HG03175 (cell line): Measurements from ENCODE around the gene ALDH2.
"Not testable (repeated sequence)": the region's sequence is repeated elsewhere in the genome, so short reads cannot be mapped to it uniquely, and the experiment has no call there.

Experiments used
- ATAC-seq: cut with Tn5 transposase; IDR thresholded peaks from one replicate; pipeline ENCODE4 v1.9.1; 2021; ENCODE audit warnings: mild to moderate bottlenecking, moderate library complexity; ENCODE audit not compliant: unreplicated experiment

The ALDH2 gene

DNA sequence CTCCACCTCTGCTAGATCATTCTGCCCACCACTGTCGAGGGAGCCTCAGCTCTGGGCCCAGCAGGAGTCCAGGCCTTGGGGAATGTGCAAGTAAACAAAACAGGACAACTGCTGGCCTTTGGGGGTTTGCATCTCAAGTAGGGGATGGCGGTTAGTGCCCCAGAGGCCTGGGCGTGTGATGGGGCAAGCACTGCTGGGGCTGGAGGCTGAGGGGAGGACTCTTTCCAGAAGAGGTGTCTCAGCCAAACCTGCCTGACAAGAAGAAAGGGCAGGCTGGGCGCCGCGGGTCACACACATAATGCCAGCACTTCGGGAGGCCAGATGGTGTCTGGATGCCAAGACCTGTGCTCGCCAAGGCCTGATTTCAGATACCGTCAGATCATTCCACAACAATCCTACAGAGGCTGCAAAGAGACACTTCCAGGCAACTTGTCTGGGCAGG lies 8.6 kb upstream of the ALDH2 start:
- ATAC-seq: no peak

DNA sequence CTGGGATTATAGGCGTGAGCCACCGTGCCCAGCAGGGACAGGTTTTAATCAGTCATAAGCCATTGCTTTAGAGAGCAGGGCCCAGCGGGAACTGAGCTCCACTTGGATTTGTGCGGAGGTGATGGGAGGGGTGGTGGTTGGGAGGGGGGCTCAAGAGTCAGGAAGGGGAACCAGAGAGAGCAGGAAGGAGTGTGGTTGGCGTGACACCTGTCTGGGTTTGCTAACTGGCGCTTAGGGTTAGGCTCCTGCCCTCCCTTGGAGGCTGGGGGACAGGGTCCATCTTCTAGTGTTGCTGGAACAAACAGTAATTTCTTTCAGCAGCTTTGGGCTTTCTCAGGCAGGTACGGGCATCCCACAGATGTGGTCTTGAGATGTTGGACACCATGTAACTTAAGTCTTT lies 7.5 kb upstream of the ALDH2 start:
- ATAC-seq: no peak

DNA sequence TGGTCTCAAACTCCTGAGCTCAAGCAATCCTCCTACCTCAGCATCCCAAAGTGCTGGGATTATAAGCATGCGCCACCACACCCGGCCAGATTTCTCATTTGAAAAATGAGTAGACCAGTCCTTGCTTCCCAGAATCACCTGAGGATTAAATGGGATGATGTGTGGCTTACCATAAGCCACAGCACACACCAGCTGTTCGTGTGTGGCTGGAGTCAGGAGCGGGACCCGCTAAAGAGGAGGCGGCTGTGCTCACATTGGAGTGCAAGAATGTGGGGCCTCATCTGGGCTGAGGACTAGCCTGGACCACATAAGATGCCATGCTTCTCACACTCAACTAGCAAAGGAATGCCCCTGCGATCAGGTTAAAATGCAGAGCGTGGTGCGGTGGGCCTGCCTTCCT lies 6.7 kb upstream of the ALDH2 start:
- ATAC-seq: no peak

DNA sequence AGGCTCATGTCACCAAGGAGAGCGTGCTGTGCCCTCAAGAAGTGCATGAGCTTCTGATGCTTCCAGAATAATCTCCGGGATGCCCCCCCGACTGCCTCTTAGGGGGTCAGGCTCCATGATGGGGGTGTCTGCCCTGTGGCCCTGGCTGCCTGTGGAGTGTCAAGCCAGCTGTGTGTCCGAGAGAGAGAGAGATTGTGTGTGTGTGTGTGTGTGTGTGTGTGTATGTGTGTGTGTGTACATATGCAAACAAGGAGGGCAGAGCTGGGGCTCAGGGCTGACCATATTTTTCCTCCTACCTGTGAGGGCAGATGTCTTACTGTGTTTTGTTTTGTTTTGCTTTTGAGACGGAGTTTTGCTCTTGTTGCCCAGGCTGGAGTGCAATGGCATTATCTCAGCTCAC lies 5.6 kb upstream of the ALDH2 start:
- no peak for ATAC-seq

DNA sequence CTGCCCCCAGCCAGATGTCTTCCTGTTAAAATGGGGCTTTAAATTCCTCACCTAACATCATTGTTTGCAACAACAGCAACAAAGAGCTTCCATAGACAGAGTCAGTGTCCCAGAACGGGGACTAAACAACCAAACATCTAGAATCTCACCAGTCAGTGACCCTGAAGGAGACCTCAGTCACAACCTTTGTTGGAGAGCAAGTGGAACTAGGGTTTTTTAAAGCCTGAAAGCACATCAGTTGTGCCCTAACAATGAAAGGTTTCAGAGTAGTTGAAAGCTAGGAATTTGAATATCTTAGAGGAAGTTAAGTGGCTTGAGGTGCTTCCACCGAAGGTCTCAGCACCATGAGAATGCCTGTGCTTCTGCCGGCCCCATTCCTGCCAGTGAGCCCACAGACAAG lies 5.0 kb upstream of the ALDH2 start:
- ATAC-seq: no peak

DNA sequence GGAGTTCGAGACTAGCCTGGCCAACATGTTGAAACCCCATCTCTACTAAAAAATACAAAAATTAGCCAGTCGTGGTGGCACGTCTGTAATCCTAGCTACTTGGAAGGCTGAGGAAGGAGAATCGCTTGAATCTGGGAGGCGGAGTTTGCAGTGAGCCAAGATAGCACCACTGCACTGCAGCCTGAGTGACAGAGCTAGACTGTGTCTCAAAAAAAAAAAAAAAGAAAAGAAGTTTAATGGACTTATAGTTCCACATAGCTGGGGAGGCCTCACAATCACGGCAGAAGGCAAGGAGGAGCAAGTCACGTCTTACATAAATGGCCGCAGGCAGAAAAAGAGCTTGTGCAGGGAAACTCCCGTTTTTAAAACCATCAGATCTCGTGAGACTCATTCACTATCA lies 3.2 kb upstream of the ALDH2 start:
- not testable (repeated sequence) for ATAC-seq

DNA sequence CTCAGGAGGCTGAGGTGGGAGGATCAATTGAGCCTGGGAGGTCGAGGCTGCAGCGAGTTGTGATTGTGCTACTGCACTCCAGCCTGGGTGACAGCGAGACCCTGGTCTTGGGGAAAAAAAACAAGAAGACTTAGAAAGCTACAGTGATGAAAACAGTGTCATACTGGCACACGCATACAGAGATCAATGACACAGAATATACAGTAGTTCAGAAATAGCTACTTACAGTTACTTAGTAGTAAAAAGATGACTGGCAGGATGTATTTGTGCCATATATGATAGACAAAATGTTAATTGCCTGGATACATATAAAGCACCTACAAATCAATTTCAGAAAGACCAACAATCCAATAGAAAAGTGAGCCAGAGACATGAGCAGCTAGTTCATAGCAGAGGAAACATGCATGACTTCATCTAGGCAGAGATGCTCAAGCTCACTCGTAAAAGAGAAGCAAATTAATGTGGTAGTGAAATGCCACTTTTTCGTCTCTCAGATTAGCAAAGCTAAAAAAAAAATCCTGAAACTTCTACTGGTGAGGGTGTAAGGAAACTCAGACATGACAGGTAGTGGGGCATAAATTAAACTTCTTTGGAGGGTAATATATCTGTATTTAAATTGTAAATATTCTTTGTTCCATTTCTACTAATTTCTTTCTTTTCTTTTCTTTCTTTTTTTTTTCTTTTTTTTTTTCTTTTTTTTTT lies 2.5 kb upstream of the ALDH2 start:
- peak; percentile 39 for ATAC-seq

DNA sequence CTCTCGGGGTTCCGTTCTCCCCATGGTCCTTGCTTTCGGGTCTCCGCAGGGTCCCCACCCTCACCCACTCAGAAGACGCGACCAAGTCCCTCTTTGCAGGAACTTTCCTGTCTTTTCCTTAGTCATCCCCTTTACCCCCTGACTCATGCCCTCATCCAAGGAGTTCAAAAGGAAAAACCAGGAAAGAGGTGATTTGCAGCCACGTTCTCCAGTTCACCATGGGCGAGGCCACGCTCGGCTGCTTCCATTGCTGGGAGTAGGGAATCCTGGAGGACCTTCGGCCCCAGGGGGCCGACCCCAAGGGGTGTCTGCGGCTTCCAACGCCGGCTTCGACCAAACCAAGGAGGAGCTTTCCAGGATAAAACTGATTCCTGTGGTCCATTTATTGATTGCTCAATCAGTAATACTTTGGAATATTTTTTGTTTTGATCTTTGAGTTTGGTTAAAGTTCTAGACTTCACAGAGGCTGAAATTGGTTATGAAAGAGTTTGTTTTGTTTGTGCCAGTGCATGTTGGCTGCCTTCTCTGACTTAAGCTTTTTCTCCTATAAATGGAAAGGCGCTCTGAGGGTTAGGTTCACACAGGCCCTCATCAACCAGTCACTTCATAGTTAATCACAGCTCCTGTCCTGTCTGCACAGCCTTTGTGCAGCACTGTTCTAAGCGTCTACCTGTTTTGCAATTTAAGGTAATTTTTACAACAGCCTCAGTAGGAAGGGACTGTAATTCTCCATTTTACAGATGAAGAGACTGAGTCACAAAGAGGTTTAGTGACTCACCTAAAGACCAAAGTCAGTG lies 827 bp downstream of the ALDH2 start:
- no peak for ATAC-seq

DNA sequence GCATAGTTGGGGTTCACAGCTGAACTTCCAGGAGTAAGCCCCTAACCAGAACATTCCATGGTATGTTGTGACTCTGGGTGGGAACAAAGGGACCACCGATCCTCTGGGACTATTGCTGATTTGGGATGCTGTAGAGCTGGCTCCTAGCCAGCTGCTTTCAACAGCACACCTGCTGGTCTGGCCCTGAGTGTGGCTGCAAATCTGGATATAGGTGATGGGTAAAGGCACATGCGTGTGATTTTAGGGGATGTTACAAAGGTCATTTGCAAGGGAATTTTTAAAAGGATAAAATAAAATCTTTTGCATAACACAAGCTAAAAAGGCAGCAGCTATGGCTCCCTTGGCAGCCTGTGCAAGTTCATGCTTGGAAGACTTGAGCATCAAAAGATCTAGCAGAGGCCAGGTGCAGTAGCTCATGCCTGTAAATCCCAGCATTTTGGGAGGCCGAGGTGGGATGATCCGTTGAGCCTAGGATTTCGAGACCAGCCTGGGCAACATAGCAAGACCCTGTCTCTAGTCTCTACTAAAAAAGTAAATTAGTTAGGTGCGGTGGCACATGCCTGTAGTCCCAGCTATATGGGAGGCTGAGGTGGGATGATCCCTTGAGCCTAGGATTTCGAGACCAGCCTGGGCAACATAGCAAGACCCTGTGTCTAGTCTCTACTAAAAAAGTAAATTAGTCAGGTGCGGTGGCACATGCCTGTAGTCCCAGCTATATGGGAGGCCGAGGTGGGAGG lies 1.6 kb downstream of the ALDH2 start:
- no peak for ATAC-seq

DNA sequence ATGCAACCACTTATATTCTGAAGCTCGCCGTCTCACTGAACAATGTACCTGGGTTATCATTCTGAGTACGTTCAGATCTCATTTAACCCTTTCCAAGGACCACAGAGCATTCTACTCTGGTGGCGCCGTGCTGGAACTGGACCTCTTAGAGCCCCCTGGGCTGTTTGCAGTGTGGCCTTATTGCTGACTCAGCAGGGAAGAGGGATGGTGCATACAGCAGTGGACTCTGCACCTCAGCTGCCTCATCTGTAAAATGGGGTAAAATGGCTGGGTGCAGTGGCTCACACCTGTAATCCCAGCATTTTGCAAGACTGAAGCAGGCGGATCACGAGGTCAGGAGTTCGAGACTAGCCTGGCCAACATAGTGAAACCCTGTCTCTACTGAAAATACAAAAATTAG lies 2.9 kb downstream of the ALDH2 start:
- no peak for ATAC-seq

DNA sequence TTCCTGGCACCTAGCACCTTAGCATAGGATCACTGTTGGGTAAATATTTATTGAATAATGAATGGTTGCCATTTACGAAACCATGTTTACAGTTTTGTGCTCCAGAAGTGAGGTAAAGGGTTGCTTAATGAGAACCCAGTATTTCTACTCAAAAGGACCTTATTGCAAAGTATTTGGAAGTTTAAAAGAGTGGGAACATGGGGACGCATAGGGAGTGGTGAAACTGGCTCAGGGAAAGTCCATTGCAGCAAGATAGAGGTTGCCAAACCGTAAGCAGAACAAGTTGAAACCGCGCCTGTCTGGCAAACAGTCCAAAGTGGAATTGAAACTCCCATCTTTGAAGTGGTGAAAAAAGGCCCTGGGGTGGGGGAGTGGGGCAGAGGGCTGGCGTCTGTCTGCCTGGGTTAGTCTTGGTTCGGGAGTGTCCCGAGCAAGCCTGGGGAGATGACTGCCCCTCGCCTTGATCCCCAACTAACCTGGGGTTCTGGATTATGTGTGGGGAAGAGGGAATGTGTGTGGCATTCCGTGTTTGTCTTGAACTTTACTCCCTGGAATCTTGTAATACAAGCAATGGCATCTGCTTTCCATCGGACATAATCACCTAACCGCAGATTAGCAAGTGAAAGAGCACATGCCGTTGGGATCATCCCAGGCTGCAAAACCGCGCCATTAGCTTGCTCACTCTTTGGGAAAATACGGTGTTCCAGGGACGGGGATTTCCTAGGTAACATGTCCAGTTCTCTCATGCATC lies 7.2 kb downstream of the ALDH2 start:
- no peak for ATAC-seq

DNA sequence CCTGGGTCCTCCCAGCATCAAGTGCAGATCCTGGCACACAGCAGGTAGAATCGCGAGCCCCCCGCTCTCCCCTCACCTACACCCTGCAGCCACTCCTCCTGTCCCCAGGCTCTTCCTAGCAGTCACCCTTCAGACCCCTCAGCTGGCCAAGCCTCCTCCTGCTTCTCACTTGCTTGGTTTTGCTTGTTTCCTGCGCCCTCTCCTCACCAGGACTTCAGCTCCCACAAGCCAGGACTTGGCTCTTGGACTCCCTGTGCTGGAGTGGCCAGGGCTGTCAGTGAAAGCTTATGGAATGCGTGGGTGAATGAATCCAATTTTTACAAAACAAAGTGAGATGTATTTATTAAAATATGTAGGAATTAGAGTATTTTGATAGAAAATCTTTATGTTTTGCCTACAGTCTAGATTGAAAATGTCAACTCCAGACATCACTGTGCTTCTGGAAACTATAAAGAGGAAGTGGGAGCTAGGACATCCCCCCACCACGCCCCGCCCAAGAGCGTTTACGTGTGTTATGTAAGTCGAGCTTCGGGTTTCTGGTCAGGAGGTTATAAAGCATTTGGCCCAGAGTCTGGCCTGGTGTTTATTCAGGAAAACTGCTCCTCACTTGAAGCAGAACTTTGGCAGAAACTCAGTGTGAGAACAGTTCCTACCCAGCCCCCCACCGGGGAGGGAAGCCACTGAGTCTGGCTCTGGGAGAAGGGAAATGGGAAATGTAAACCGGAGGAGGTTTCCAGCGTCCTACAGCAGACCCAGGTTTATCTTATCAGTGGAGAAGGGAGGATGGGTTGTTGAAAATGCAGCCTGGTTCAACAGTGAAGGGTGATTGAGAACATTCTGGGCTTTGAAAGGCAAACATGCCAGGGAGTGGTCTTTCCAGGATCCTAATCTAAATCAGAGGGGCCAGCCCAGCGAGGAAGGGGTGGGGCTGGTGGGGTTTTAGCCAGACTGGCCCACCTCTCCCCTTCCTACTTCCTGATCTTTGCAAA lies 8.8 kb downstream of the ALDH2 start:
- peak; percentile 62 for ATAC-seq

DNA sequence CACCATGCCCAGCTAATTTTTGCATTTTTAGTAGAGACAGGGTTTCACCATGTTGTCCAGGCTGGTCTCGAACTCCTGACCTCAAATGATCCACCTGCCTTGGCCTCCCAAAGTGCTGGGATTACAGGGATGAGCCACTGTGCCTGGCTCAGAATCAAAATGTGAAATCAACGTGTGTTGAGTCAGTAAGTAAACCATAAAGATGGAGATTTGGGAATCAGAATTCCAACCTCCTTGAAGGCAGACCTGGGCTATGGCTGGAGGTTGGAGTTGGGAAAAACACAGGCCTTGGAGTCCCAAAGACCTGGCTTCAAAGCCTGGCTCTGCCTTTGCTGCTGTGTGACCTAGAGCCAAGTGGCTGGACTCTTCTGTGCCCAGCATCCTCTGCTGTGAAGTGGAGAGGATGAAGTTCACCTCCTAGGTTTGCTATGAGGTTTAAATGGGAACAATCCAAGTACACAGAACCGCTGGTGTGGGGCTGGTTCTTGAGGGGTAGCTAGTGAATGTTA lies 10.2 kb downstream of the ALDH2 start:
- no peak for ATAC-seq

DNA sequence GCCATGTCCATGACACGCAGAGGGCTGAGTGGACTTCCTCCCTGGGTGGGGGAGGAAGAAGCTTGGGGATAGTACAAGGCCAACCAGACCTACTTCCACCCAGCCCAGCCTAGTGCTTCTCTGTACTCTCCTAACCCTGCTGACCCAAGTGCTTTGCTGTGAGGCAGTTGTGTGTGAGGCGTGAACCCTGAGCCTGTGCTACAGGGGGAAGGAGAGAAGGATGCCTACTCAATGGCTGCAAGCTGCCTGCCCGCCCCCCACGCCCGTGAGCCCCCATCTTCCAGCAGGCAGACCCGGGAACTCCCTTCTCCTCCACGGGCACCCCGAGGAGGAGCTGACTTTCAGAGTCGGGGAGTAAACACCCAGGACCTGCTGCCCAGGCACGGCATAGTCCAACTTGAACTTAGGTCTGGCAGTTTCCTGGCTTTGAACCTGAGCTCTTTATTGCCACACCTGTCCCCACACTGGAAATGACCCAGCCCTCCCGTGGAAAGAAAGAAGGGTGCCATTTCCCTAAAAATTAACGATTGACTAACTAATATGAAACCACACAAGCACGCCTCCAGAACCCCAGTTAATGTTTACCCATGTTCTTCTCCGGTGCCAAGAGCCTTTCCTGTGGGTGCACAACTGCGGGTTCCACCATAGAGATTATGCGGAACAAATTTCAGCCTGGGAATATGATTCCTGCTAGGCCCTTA lies 10.8 kb downstream of the ALDH2 start:
- no peak for ATAC-seq

DNA sequence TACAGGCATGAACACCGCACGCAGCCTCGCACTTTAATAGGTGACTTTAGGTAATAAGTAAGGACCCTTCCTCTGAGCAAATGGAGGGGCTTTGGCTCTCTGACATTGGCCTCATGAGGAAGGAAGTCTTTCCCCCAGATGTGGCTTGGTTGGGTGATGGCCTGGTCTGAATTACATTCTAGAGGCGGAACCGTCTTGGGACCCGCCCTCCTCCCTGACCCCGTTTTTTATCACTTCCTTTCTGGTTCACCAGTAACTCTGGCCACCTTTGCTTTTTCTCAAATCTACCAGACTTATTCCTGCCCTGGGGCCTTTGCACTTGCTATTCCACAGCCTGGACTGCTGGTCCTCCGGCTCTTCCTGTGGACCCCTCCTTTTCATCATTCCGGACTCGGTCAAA lies 13.4 kb downstream of the ALDH2 start:
- no peak for ATAC-seq

DNA sequence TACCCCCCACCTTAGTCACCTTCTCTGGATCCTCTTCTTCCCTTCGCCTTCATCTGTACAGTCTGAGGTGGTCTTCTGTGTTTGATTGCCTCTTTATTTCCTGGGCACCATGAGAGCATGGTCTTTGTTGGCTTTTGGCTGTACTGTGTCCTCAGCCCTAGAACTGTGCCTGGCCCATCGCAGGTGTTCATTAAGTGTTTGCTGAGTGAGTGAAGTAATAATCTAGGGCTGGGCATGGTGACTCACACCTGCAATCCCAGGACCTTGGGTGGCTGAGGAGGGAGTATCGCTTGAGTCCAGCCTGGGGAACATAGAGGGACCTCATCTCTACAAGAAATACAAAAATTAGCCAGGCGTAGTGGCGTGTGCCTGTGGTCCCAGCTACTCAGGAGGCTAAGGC lies 13.9 kb downstream of the ALDH2 start:
- ATAC-seq: no peak

DNA sequence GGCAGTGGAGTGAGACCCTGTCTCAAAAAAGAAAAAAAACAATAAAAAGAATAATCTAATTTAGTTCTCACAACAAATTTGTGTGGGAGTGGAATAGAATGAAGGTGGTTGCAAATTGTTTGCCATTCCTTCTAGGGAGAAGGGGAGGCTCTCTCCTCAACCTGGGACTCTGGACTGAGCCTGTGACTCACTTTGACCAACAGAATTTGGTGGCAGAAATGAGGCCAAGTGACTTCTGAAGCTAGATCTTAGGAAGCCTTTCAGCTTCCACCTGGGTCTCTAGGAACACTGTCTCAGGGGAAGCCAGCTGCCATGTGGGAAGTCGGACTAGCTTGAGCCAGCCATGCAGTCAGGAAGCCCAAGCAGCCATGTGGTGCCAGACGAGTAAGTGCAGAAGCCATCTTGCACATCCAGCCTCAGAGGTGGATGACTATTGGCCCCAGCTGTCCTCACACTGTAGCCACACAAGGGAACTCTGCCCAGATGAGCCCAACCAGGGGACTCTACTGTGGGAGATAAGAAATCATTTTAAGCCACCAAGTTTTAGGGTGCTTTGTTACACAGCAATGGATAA lies 14.4 kb downstream of the ALDH2 start:
- ATAC-seq: no peak

DNA sequence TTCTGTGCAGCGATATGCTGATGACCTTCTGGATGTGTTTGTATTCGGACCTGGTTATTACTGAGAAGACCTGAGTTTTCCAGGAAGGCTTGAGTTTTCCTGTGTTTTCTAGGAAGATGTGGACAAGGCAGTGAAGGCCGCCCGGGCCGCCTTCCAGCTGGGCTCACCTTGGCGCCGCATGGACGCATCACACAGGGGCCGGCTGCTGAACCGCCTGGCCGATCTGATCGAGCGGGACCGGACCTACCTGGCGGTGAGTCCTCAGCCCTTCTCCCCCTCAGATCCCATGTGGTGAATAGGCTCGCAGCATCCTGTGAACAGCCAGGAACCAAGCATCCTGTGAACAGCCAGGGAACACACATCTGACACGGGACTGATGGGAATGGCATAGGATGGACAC lies 16.3 kb downstream of the ALDH2 start:
- ATAC-seq: no peak

DNA sequence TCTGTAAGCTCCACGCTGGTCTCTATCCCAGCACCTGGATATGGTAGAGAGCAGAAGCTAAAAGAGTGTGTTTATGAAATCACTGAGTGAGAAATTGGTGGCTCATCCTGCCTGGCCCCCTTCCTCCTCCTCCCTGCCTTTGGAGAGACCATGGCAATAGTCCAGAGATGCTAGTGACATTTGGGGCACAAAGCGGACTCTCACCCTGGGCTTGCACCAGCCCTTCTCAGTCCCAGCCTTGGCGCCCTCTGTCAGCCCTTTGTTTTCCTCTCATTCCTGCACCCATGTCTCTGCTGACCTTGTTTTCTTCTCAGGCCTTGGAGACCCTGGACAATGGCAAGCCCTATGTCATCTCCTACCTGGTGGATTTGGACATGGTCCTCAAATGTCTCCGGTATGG lies 18.2 kb downstream of the ALDH2 start:
- ATAC-seq: no peak
